ENCODE results near the gene RPTOR.
"Not testable (repeated sequence)": the region's sequence is repeated elsewhere in the genome, so short reads cannot be mapped to it uniquely, and the experiment has no call there.

The RPTOR gene

GRCh38 chr17:80871341-80871740 lies 326.7 kb downstream of the RPTOR start:
- no peak for TF ChIP-seq CTCF (IDR thresholded peaks at IDR 0.05; ENCODE audit: extremely low read depth, insufficient read depth, missing control alignments)
- DNase-seq (ENCODE audit: low spot score) = no peak
- in situ Hi-C loops (cut with MboI; ENCODE audit: low pct_unique_long_range_greater_than_20kb, low sequenced_read_pairs, unreplicated experiment) = no loop called here

- DNase-seq (ENCODE audit: low spot score) = no peak
- in situ Hi-C loops (cut with MboI; ENCODE audit: low pct_unique_long_range_greater_than_20kb, low sequenced_read_pairs, unreplicated experiment) = no loop called here
- TF ChIP-seq CTCF (IDR thresholded peaks at IDR 0.05; ENCODE audit: extremely low read depth, insufficient read depth, missing control alignments) = no peak
These were observed 327.4 kb downstream of the RPTOR start for GRCh38 chr17:80872001-80872500.

GRCh38 chr17:80872501-80873306 lies 328.1 kb downstream of the RPTOR start:
- DNase-seq (ENCODE audit: low spot score) = no peak
- in situ Hi-C loops (cut with MboI; ENCODE audit: low pct_unique_long_range_greater_than_20kb, low sequenced_read_pairs, unreplicated experiment) = no loop called here
- no peak for TF ChIP-seq CTCF (IDR thresholded peaks at IDR 0.05; ENCODE audit: extremely low read depth, insufficient read depth, missing control alignments)

- no peak for DNase-seq (ENCODE audit: low spot score)
- no peak for TF ChIP-seq CTCF (IDR thresholded peaks at IDR 0.05; ENCODE audit: extremely low read depth, insufficient read depth, missing control alignments)
- in situ Hi-C loops (cut with MboI; ENCODE audit: low pct_unique_long_range_greater_than_20kb, low sequenced_read_pairs, unreplicated experiment) = no loop called here
These were observed 328.8 kb downstream of the RPTOR start for GRCh38 chr17:80873307-80873951.

GRCh38 chr17:80874866-80875445 lies 330.3 kb downstream of the RPTOR start:
- no peak for DNase-seq (ENCODE audit: low spot score)
- TF ChIP-seq CTCF (IDR thresholded peaks at IDR 0.05; ENCODE audit: extremely low read depth, insufficient read depth, missing control alignments) = no peak
- in situ Hi-C loops (cut with MboI; ENCODE audit: low pct_unique_long_range_greater_than_20kb, low sequenced_read_pairs, unreplicated experiment) = no loop called here

- in situ Hi-C loops (cut with MboI; ENCODE audit: low pct_unique_long_range_greater_than_20kb, low sequenced_read_pairs, unreplicated experiment); DNase-seq (ENCODE audit: low spot score): not testable (repeated sequence)
These were observed 330.9 kb downstream of the RPTOR start for GRCh38 chr17:80875480-80875995.

GRCh38 chr17:80876456-80876949 lies 331.9 kb downstream of the RPTOR start:
- in situ Hi-C loops (cut with MboI; ENCODE audit: low pct_unique_long_range_greater_than_20kb, low sequenced_read_pairs, unreplicated experiment); DNase-seq (ENCODE audit: low spot score): not testable (repeated sequence)

All from GM13977 (cell line).